Right ventricle myocardium inferior (tissue), 1 donor: Measurements from ENCODE around the gene INPP5D. TPM values are rescaled to one million over a fixed set of nuclear protein-coding genes. Genes with fewer than 3 reads are reported as not detected.
"Not testable (repeated sequence)": the region's sequence is repeated elsewhere in the genome, so short reads cannot be mapped to it uniquely, and the experiment has no call there.

Source experiments
- ATAC-seq: fragments of 200-7000 bp; cut with Tn5 transposase; one replicate; pipeline ENCODE4 v1.9.1; 2020; ENCODE audit warnings: mild to moderate bottlenecking, moderate library complexity
- DNase-seq: peaks from one replicate; pipeline ENCODE4 v3.0.0; 2021; ENCODE audit errors: missing footprints
- intact Hi-C: fragments of 100-400 bp; cut with DNase I; formaldehyde crosslinking; loops from one replicate; pipeline ENCODE4 v1.11.0; 2022
- total RNA-seq: library from RNA; stranded (reverse); fragmentation: NEBNext Ultra II Directional; extraction: Animal tissue kit (Norgen Biotek cat#: 25700); gene quantifications from one replicate; pipeline ENCODE4 v1.2.1, GENCODE V29; 2021
- donor health status: DM: no; HTN: yes; CAD: no; lungs with severe emphysema.

Gene INPP5D
- total RNA-seq, 1 donor from 2014 or later, result 5.2 TPM

- intact Hi-C loops, result no loop called here
- no peak for ATAC-seq
- no peak for DNase-seq
These were observed 11.5 kb upstream of the INPP5D start for GRCh38 chr2:233048569-233049193.

DNA sequence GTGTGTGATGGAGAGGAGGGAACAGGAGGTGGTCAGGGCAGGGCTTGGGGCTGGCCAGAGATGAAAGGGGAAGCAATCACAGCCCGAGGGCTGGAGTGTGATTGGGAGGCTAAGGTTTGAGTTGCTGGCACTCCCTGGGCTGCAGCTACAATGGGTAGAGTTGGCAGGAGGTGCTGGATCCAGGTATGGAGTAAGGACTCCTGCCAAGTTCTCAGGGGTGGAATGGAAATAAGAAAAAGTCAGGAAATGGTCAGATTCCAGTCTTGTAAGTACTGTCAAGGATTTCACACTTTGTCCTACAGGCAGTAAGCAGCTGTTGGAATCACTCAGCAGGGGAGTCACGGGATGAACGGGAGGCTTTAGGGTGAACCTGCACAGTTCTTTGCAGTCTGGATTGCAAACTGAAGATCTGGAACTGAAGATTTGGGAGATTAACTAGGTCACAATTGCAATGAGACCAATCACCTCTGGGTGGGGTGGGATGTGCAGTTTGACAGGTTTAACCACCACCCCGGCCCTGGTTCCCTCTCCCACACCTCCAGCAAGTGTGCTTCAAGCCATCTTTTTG is 10.9 kb upstream of the INPP5D start:
- intact Hi-C loops, result no loop called here
- ATAC-seq (no peak), DNase-seq (no peak)

DNA sequence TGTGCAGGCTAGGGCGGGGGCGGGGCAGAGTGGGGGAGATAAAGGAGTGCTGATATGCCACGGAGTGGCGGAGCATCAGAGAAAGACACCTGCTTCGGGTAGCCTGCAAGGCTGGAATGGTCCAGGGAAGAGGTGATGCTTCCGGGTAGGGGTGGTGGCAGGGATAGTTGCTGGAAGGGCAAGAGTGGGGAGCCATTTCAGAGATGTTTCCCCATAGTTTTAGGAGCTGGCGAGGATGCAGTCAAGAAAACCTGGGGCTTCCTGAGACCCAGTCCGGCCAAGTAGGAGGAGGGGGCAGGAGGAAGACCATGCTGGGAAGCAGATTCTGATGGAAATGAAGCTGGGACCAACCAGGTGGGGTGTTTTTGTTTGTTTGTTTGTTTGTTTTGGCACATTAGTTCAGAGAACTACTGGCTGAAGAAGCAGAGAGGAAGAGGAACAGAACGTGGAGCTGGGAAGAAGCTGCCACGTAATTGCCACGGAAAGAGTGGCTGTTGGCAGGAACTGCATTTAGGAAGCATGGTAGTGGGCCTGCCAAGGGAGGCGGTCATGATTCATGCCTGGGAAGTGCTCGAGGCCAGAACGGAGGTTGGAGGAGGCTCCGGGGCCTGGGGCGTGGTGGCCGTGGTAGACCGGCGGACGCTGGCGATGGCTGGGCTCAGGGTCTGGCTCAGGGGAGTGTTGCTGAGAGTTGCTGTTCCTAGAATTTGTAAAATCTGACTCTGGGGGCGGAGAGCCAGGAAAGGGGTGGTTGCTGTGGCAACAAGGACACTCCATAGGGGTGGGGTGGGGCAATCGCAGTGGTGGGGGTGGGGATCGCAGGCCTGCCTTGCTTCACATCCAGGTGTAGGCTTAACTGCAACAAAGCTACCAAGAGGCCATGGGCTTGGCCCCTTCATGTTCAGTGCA is 8.6 kb upstream of the INPP5D start:
- ATAC-seq (peak; percentile 72), DNase-seq (peak; percentile 84)
- intact Hi-C loops, result loop anchor here (5.0 to 10.0 kb wide), 2 partner anchors 199 to 447 kb away; no protein-coding TSS in a partner anchor

DNA sequence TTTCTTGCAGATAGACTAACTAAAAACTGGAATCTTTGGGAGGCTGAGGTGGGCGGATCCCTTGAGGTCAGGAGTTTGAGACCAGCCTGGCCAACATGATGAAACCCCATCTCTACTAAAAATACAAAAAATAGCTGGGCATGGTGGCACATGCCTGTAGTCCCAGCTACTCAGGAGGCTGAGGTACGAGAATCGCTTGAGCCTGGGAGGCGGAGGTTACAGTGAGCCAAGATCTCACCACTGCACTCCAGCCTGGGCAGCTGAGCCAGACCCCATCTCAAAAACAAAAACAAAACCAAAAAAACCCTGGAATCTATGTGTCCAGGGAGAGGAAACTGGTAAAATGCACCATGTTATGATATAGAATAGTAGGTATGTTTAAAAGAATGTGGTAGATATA is 7.6 kb upstream of the INPP5D start:
- DNase-seq, ATAC-seq: not testable (repeated sequence)
- intact Hi-C loops, result loop anchor here (5.0 to 10.0 kb wide), 2 partner anchors 200 to 448 kb away; no protein-coding TSS in a partner anchor

- ATAC-seq (no peak), DNase-seq (peak; percentile 88)
- intact Hi-C loops, result loop anchor here (5.0 to 10.0 kb wide), 2 partner anchors 202 to 449 kb away; no protein-coding TSS in a partner anchor
These were observed 6.0 kb upstream of the INPP5D start for GRCh38 chr2:233053928-233054784.

DNA sequence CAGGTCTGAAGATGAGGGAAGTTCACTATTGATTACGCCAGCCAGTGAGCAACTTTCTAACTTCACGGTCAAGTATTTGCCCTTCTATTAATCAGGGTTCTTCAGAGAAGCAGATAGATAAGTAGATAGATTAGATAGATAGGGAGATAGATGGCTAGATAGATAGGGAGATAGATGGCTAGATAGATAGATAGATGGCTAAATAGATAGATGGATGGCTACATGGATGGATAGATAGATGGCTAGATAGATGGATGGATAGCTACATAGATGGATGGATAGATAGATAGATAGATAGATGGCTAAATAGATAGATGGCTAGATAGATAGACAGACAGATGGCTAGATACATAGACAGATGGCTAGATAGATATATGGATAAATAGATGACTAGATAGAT is 4.8 kb upstream of the INPP5D start:
- ATAC-seq, result no peak
- no peak for DNase-seq
- intact Hi-C loops, result loop anchor here (10.0 kb wide), 1 partner anchor 451 kb away; no protein-coding TSS in a partner anchor

- DNase-seq (no peak), ATAC-seq (no peak)
- intact Hi-C loops, result loop anchor here (10.0 kb wide), 1 partner anchor 452 kb away; no protein-coding TSS in a partner anchor
These were observed 3.1 kb upstream of the INPP5D start for GRCh38 chr2:233056961-233057605.

DNA sequence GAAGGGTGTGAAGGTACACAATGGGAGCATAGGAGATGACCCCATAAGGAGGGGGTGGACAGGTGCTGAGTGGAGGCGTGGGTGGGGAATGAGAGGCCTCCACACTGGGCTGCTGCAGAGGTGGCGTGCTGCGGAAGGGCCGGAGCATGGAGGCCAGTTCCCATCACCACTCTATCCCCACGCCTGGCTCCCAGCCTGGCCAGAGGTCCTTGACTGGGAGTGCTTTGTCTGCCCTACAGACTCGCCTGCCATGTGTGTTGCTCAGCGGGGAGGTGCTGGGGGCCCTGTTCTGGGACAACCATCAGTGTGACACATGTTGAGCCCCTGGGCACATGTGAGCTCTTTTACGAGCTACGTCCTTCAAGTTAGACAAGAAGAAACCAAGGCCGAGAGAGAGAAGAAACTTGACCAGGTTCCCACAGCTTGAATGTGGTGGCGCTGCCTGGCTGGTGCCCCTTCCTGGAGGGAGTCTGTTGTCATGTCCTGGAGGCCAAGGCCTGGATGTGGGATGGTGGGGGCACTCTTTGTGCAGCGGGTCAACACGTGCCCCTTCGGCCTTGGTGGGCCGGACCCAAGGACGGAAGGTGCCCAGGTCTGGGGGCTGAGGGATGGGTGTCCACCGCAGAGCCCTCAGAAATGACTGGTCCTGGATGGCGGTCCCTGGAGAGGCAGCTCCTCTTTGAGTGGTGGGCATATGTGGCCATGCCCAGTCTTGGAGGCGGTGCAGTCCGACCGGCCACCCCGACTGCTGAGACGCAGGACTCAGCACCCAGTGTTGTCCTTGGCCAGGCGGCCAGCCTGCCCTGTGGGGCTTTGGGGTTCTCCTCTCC is 1.2 kb upstream of the INPP5D start:
- DNase-seq, result peak; percentile 68
- intact Hi-C loops, result loop anchor here (10.0 kb wide), 1 partner anchor 454 kb away; no protein-coding TSS in a partner anchor

DNA sequence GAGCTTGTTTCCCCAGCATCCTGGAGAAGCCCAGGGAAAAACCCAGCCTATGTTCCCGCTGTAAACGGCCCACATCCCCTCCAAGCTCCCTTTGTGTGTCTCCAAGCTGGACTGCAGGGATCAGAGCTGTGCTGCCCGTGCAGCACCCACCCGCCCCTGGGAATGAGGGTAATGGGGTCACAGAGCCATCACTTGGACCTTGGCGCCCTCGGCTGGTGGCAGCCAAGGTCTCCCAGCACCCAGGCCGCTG is 670 bp upstream of the INPP5D start:
- intact Hi-C loops, result loop anchor here (10.0 kb wide), 1 partner anchor 455 kb away; no protein-coding TSS in a partner anchor
- ATAC-seq, result no peak
- no peak for DNase-seq

More for the DNA sequence above, 1.2 kb upstream of the INPP5D start:
- ATAC-seq, result no peak

GRCh38 chr2:233060501-233060979 is 398 bp downstream of the INPP5D start:
- no peak for ATAC-seq
- intact Hi-C loops, result no loop called here
- no peak for DNase-seq

- ATAC-seq (no peak), DNase-seq (no peak)
- intact Hi-C loops, result no loop called here
These were observed 943 bp downstream of the INPP5D start for GRCh38 chr2:233060980-233061590.

GRCh38 chr2:233061591-233062450 is 1.7 kb downstream of the INPP5D start:
- DNase-seq, result peak; percentile 85
- peak; percentile 77 for ATAC-seq
- intact Hi-C loops, result no loop called here

DNA sequence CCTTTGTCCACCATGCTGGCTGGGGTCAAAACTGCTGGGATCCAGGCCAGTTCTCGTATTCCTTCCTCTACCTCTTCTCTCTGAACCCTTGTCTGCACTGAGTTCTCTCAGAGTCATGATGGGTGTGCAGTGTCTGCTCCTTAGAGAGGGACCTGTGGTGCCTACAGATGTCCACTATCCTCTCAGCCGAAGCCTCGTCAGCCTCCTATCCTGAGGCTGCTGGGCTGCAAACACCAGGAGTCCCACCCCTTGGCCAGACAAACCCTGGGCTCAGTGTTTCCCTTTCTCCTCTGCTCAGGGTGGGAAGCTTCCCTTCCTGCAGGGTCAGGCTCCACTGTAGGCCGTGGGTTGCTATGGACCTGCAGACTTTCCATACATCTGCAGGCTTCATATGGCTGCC is 2.3 kb downstream of the INPP5D start:
- DNase-seq, result no peak
- ATAC-seq, result no peak
- intact Hi-C loops, result no loop called here

DNA sequence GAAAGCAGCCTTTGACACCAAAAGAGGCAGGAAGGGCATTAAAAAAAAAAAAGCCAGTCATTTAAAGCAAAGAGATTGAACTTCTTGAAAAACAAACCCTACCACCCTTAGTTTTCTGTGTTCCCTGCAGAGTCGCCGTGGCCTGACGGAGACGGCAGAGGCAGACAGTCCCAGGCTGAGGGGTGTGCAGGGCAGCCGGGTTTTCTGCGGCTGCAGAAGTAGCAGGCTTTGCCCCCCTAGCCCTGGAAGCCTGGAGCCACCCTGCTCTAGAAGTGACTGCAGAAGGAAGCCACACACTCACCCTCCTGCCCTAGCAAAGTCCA is 2.8 kb downstream of the INPP5D start:
- intact Hi-C loops, result no loop called here
- DNase-seq (peak; percentile 51), ATAC-seq (no peak)

DNA sequence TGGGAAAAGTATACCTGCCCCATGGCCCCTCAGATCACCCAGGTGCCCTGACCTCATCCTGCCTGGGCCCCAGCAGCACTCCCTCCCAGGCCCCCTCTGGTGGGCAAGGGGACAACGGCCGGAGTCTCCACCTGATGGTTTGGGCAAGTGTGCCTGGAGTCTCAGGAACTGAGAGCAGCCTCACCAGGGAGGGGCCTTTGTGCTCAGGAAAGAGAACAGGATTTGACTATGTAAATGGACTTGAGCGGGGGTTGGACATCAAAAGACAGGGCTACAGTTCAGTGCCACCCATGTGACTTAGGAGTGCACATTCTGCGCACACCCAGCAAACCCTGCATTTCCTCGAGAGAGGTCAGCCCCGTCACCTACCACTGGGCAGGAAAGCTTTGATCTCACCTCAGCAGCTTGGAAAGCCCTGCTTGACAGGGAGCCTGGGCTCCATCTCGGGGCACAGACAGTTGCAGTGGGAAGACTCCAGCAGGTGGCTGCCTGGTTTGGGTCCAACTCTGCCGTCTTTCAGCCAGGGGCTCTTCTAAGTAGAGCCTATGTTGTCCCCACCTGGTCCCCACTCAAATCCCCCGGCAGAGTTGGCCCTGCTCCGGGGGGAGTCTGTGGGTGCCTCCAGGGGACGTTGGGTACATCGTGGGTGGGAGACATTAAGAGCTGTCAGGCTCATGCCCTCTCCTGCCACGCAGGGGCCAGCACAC is 3.3 kb downstream of the INPP5D start:
- no peak for ATAC-seq
- intact Hi-C loops, result no loop called here
- DNase-seq, result peak; percentile 57
